ENCODE results near the gene EID3. TPM values are rescaled to one million over a fixed set of nuclear protein-coding genes. Genes with fewer than 3 reads are reported as not detected.

EID3 gene
- polyA plus RNA-seq, result 0.37 TPM in 1 of 2 replicates, not detected in the other
- 3.4 and 6.1 TPM in 2 replicates for polyA minus RNA-seq

- Histone ChIP-seq H2AFZ (ENCODE audit: low read depth, low read length) (no peak within 1 kb of the TSS), H3K9me2 (ENCODE audit: insufficient read depth, low read length) (no peaks in the 10 kb centered on the region), H3K4me2 (ENCODE audit: low read length) (no peak within 1 kb of the TSS), H3K79me2 (replicated peaks; ENCODE audit: insufficient read depth, low read length) (peaks cover 15% of the 10 kb centered on the region), H3K4me3 (ENCODE audit: low read length) (no peak within 1 kb of the TSS), H3K27ac (ENCODE audit: low read length) (no peak within 1 kb of the TSS), H3K27me3 (ENCODE audit: insufficient read depth, low read depth, low read length) (no peaks in the 10 kb centered on the region), H4K20me1 (ENCODE audit: insufficient read depth) (no peaks in the 10 kb centered on the region), H3K9ac (ENCODE audit: low read length) (no peak within 1 kb of the TSS), H3K9me3 (ENCODE audit: low read length) (no peaks in the 10 kb centered on the region), H3K36me3 (ENCODE audit: insufficient read depth, low read length) (no peaks in the 10 kb centered on the region), H3F3A (ENCODE audit: insufficient read depth, low read length, poor library complexity, severe bottlenecking) (no peaks in the 10 kb centered on the region)
- TF ChIP-seq TAF1 (IDR thresholded peaks at IDR 0.05; ENCODE audit: low read depth), result no peak
- TF ChIP-seq RAD21 (conservative IDR thresholded peaks at IDR 0.05), result no peak
- no peak for TF ChIP-seq SMC3 (conservative IDR thresholded peaks at IDR 0.05; ENCODE audit: poor library complexity)
- TF ChIP-seq CTCF (IDR thresholded peaks at IDR 0.05; ENCODE audit: poor library complexity, severe bottlenecking), result no peak
Measured at GRCh38 chr12:104303538-104304151, at the start of gene EID3. EID3 (plus strand) TSS chr12:104303739; CDS start chr12:104303935, 196 bp downstream.

- Histone ChIP-seq H3K9me2 (ENCODE audit: insufficient read depth, low read length) (no peaks in the 10 kb centered on the region), H3K4me2 (ENCODE audit: low read length) (no peak overlapping the region), H3K27ac (ENCODE audit: low read length) (no peak overlapping the region), H2AFZ (ENCODE audit: low read depth, low read length) (no peak overlapping the region), H3K79me2 (replicated peaks; ENCODE audit: insufficient read depth, low read length) (no peaks in the 10 kb centered on the region), H3K9ac (ENCODE audit: low read length) (no peak overlapping the region), H3K9me3 (ENCODE audit: low read length) (no peaks in the 10 kb centered on the region), H4K20me1 (ENCODE audit: insufficient read depth) (no peaks in the 10 kb centered on the region), H3F3A (ENCODE audit: insufficient read depth, low read length, poor library complexity, severe bottlenecking) (no peaks in the 10 kb centered on the region), H3K36me3 (ENCODE audit: insufficient read depth, low read length) (no peaks in the 10 kb centered on the region), H3K4me3 (ENCODE audit: low read length) (no peak overlapping the region), H3K27me3 (ENCODE audit: insufficient read depth, low read depth, low read length) (no peaks in the 10 kb centered on the region)
- TF ChIP-seq TAF1 (IDR thresholded peaks at IDR 0.05; ENCODE audit: low read depth), result no peak
- no peak for TF ChIP-seq EP300 (conservative IDR thresholded peaks at IDR 0.05; ENCODE audit: poor library complexity, severe bottlenecking)
- TF ChIP-seq REST (IDR thresholded peaks at IDR 0.05; ENCODE audit: borderline replicate concordance), result no peak
- TF ChIP-seq EZH2 (IDR thresholded peaks at IDR 0.05; ENCODE audit: borderline replicate concordance, insufficient read depth, low read length, poor library complexity, severe bottlenecking), result no peak
Measured at GRCh38 chr12:104257913-104258472, 45.5 kb upstream of the EID3 start.

Measured in neural cell (in vitro differentiated cells).